M059J (cell line): Measurements from ENCODE around the gene SGO2. TPM values are rescaled to one million over a fixed set of nuclear protein-coding genes. Genes with fewer than 3 reads are reported as not detected.

ENCODE experiments used
- DNase-seq: peaks from one replicate; pipeline ENCODE4 v3.0.0-alpha.2; 2012; ENCODE audit warnings: low read depth
- total RNA-seq: library from RNA; depleted of rRNA; stranded (reverse); fragments of >200 nt; shearing (Covaris generic); gene quantifications from 2 replicates; pipeline ENCODE4 v1.2.3, GENCODE V29; 2014; rRNA removed

The SGO2 gene
- total RNA-seq, 1 experiment from 2014 or later, result 17.3 TPM

- peak; percentile 42 for DNase-seq
Measured at GRCh38 chr2:200619279-200619678, 93.3 kb downstream of the SGO2 start.

GRCh38 chr2:200620606-200621390 lies 94.8 kb downstream of the SGO2 start:
- no peak for DNase-seq

- no peak for DNase-seq
Measured at GRCh38 chr2:200622106-200622505, 96.1 kb downstream of the SGO2 start.

DNA sequence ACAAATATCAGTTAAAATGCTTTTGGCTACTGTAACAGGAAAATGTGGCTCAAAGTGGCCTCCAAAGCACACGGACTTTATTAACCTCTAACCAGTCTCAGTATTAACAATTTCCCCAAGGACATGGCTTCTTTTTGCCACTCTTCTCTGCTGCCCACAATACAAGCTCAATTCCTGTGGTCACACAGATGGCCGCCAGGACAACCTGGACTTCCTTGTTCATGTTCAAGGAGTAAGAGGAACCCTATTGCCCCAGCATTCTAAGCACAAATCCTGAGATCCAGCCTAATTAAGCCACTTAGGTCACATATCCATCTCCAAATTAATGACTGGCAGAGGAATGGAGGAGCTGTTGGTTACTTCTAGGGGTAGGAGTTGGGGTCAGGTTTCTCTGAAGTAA lies 98.0 kb downstream of the SGO2 start:
- peak; percentile 45 for DNase-seq

DNA sequence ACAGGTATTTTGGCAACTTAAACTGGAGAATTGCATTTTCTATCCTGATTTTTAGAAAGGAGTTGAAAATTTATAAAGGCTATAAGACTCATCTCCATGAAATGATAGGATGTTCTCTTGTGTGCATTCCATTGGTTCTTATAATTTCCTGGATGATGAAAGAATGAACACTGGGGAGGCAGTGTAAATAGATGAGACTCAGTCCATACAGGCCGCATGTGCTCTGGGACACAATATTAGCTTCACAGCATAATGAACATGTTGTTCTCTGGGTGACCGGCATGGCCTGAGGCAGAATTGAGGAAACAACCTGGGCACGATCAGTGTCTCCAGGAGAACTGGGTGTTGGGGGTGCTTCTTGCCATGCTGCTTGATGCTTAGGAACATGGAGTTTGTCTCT lies 98.7 kb downstream of the SGO2 start:
- peak; percentile 71 for DNase-seq

GRCh38 chr2:200625282-200625681 lies 99.3 kb downstream of the SGO2 start:
- no peak for DNase-seq

DNA sequence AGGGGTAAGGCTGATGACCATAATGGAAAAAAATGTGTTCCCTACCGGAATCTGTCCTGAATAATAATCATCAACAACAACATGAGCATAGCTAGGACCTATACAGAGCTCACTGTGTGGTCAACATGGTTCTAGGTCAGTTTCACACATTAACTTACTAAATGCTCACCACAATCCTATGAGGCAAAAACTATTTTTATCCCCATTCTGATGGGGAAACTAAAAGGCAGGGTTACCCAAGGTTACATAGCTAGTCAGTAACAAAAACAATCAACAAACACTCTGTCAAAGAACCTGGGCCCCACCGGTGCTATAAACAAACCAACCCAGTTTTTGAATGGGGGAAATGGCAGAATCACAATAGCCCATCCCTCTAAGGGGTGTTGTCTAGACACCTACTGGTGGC lies 100.0 kb downstream of the SGO2 start:
- DNase-seq, result peak; percentile 67

GRCh38 chr2:200627110-200627770 lies 101.2 kb downstream of the SGO2 start:
- no peak for DNase-seq

DNA sequence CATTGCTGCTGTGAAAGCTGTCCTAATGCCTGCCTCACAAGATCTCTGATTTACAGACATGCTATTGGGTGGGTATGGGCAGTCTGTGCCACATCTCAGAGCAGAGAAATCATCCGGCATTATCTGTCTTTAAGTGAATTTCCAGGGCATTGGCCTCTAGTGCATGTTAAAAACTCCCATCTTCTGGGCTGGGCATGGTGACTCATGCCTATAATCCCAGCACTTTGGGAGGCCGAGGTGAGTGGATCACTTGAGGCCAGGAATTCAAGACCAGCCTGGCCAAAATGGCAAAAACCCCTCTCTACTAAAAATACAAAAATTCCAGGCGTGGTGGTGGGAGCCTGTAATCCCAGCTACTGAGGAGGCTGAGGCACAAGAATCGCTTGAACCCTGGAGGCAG lies 102.5 kb downstream of the SGO2 start:
- peak; percentile 62 for DNase-seq

GRCh38 chr2:200631287-200631686 lies 105.3 kb downstream of the SGO2 start:
- DNase-seq, result no peak

Other genes with a start within 250 kb of the SGO2 start
- gene SPATS2L, start 219.5 kb upstream of the SGO2 start, total RNA-seq, result 180 and 223 TPM in 2 replicates
- gene KCTD18, start 16.1 kb upstream of the SGO2 start, total RNA-seq, result 10.7 and 15.2 TPM in 2 replicates
- gene AOX1, start 59.8 kb downstream of the SGO2 start, total RNA-seq, result 18.7 and 46.3 TPM in 2 replicates